Skeletal muscle cell (primary cell): ENCODE results near the gene FIG4.

Experiments used
- DNase-seq: peaks from one replicate; pipeline ENCODE4 v3.0.0-alpha.2; 2010; ENCODE audit warnings: low read depth
- H3K4me3 ChIP-seq: 2 replicates; pipeline ENCODE4 v1.5.1; 2011; ENCODE audit warnings: low read depth, mild to moderate bottlenecking, control low read depth, low read length, moderate library complexity

Gene FIG4

GRCh38 chr6:109872968-109873545, 182.0 kb downstream of the FIG4 start:
- no peak for DNase-seq
- no peak overlapping the region for H3K4me3 ChIP-seq

DNA sequence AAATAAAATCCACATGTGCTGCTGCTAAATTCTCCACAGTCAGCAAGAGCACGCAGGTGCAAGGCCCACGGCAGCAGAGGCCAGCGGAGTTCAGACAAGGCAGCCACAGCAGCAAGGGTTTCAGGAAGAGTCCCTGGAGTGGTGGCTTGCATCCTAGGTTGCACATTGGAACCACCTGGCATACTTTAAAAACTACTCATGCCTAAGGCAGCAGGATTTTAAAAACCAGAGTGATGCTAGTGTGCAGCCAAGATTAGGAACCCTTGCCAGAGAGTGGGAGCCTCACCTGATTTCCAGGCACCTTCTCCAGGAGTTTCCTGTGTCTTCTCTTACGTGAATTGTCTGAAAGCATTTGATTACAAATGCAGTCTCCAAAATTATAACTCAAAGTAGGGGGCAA, 183.0 kb downstream of the FIG4 start:
- H3K4me3 ChIP-seq: no peak overlapping the region
- DNase-seq: no peak

- no peak for DNase-seq
- no peak overlapping the region for H3K4me3 ChIP-seq
These were observed 183.5 kb downstream of the FIG4 start for GRCh38 chr6:109874621-109875020.
